A204.1 (cell line): ENCODE measurements around the gene COL9A3.

Source experiments
- FAIRE-seq: peaks from 2 replicates; lab custom pipeline; 2012; peaks lifted over from hg19 to GRCh38; lab: Jason Lieb, UNC

The COL9A3 gene

DNA sequence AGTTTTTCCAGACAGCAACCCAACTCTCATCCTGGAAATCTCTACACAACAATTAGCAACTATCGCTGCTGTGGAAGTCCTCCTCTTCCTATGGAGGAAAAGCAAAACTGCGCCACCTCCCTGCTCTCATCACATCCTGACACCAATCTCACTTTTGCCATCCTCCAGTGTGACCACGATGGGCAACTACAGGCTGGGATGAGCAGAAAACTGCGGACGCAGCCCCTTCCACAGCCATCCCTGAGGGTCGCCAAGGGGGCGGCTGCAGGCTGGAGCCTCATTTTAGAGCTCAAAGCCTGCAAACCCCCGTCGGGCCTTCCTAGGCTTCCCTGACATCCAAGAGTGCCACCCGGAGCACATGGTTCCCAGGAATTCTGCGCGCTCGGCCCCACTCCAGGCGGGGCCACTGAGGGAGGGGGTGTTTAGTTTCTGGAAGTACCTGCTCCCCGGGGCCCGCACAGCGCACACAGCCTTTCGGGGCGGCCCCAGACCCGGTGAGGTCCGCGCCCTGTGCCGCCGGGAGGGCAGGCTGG, 43.6 kb downstream of the COL9A3 start:
- FAIRE-seq = no peak

- no peak for FAIRE-seq
Measured at GRCh38 chr20:62860924-62861691, 44.3 kb downstream of the COL9A3 start.

DNA sequence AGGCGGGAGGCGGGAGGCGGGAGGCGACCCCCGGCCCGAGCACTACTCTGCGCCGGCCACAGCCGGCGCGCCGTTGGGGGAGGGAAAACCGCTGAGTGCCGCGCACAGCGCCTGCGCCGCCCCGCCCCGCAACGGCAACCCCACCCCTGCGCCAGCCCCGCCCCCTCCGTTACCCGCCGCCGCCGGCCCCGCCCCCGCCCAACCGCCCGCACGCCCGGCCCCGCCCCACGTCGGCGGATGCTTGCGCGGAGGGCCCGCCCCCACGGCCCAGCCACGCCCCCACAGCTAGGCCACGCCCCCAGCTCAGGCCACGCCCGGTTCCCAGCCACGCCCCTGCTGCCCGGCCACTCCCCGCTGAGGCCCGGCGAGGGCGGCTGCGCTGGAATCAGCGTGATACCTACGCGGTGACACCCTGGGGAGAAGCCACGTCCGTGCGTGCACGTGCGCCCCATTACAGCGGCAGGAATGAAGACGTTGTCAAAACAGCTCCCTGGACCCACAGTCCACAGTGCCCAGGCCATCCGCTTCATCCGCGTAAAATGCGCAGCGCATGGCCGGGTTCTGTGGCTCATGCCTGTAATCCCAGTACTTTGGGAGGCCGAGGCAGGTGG, 45.0 kb downstream of the COL9A3 start, which contains the start of gene TCFL5:
Gene TCFL5, minus strand, starts transcription at position 97 of the 611 bp plus-strand sequence. CDS start 152 bp downstream, outside the sequence.
- no peak for FAIRE-seq

- no peak for FAIRE-seq
Measured at GRCh38 chr20:62864207-62864606, 47.4 kb downstream of the COL9A3 start.

- no peak for FAIRE-seq
Measured at GRCh38 chr20:62872184-62872847, 55.5 kb downstream of the COL9A3 start.

DNA sequence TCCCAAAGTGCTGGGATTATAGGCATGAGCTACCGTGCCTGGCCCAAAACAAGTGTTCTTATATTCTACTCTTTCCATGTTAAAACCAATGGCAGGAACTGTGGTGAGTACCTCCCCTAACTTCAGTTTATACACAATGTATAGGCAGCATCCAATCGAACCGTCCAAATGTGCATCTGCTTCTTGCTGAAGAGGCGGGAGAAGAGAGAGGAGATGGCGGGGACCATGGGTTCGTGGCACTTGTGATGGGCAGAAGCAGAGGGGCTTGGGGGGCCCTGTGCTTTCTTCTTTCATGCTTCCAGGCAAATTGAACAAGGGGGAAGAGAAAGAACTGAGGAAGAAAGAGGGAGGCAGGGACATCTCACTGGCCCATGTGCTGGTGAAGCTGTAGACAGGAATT, 56.0 kb downstream of the COL9A3 start:
- FAIRE-seq = no peak

DNA sequence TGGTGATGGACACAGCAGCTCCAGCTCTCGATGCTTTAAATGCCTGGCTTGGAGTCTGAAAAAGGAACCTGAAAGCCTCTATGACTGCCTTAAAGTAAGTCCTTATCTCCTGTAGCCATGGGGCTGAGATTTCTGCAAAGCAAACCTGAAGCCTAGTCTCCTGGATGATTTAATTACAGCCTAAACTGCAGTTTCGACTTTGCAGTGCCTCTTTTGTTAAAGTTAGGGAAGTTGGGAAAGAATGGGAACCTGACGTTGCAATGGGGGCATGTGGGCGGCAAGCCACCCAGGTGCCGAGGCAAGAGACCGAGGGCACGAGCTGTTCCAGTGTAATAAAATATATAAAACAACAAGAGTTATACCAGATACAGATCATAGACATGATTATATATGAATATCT, 56.4 kb downstream of the COL9A3 start:
- no peak for FAIRE-seq

DNA sequence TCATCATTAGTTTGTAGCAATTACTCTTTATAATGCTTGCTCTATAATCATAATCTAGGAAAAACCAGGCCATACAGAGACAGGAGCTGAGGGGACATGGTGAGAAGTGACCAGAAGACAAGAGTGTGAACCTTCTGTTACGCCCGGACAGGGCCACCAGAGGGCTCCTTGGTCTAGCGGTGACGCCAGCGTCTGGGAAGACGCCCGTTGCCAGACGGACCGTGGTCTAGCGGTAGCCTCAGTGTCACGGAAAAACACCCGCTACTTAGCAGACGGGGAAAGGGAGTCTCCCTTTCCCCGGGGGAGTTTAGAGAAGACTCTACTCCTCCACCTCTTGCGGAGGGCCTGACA, 56.8 kb downstream of the COL9A3 start:
- peak; percentile 60 for FAIRE-seq

DNA sequence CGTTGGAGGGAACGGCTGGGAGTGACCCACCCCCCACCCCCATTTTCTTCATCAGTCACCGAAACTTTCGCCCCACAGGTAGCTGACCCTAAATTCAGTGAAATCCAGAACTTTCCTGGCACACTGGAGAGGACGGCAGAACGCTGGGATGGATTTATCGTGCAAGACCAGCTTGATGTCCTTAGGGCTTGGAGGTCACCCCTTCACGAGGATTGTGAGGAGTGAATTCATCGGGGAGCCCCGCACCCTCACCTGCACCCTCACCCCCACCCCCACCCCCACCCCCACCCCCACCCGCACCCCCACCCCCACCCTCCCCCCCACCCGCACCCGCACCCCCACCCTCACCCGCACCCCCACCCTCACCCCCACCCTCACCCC, 58.1 kb downstream of the COL9A3 start:
- FAIRE-seq = no peak

- FAIRE-seq = no peak
Measured at GRCh38 chr20:62875419-62876361, 58.8 kb downstream of the COL9A3 start.

DNA sequence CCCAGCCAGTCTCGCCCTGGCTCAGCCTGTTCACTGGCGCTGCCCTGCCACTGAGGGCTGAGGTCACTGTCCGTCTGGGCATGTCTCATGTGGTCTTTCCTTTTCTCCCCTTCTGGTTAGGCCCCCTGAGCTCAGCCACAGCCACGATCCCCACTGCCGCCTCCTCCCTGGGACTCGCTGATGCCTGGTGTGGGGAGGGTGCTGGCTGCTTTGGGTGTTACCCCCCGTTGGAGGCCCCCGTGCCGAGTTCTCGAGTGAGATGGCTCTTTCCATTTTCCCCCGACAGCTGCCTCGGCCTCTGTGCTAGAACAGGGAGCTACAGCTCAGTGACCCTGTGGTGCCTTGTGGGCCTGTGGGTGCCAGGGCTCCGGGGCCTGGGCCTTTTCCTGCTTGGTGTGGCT, 59.7 kb downstream of the COL9A3 start:
- no peak for FAIRE-seq

GRCh38 chr20:62876902-62877816, 60.3 kb downstream of the COL9A3 start:
- FAIRE-seq = no peak

- no peak for FAIRE-seq
Measured at GRCh38 chr20:62878244-62879038, 61.6 kb downstream of the COL9A3 start.

GRCh38 chr20:62879275-62880146, 62.7 kb downstream of the COL9A3 start:
- FAIRE-seq = no peak

GRCh38 chr20:62880147-62880934, 63.5 kb downstream of the COL9A3 start:
- FAIRE-seq = no peak

GRCh38 chr20:62880935-62881661, 64.2 kb downstream of the COL9A3 start:
- no peak for FAIRE-seq

- no peak for FAIRE-seq
Measured at GRCh38 chr20:62881662-62882395, 65.0 kb downstream of the COL9A3 start.
